Mucosa of descending colon (tissue), 3 donors: ENCODE data around the gene PLA2G4E. TPM values are rescaled to one million over a fixed set of nuclear protein-coding genes. Genes with fewer than 3 reads are reported as not detected.

ENCODE experiments used
- ATAC-seq: fragments of 200-7000 bp; cut with Tn5 transposase; one replicate; pipeline ENCODE4 v1.9.1; 2020; ENCODE audit warnings: mild to moderate bottlenecking, moderate library complexity
- DNase-seq, 3 donors: peaks; one replicate each; pipeline ENCODE4 v3.0.0-alpha.2; 2020
- H3K36me3 ChIP-seq: fragments of 200-600 bp; one replicate; pipeline ENCODE4 v1.8.0; 2021; ENCODE audit warnings: low read depth, mild to moderate bottlenecking
- H3K4me1 ChIP-seq: fragments of 200-600 bp; one replicate; pipeline ENCODE4 v1.8.0; 2021; ENCODE audit warnings: low read depth, mild to moderate bottlenecking
- H3K4me3 ChIP-seq: fragments of 200-600 bp; one replicate; pipeline ENCODE4 v1.8.0; 2021; ENCODE audit warnings: mild to moderate bottlenecking
- H3K9me3 ChIP-seq: fragments of 200-600 bp; one replicate; pipeline ENCODE4 v1.8.0; 2021; ENCODE audit warnings: mild to moderate bottlenecking
- CTCF ChIP-seq: fragments of 200-600 bp; IDR thresholded peaks from one replicate; pipeline ENCODE4 v1.8.0; 2022; ENCODE audit warnings: antibody characterized with exemption, mild to moderate bottlenecking
- intact Hi-C, 2 donors: fragments of 100-400 bp; cut with DNase I in 1 of 2; cut with micrococcal nuclease in 1 of 2; formaldehyde crosslinking; loops; one replicate each; pipeline versions ENCODE4 v1.11.0 to v1.11.1; 2022; cut with DNase I, micrococcal nuclease
- total RNA-seq, 3 donors: library from RNA; stranded (reverse); fragmentation: NEBNext Ultra II Directional in 2 of 3; extraction: Animal tissue kit (Norgen Biotek cat#: 25700) in 2 of 3; gene quantifications; one replicate each; pipeline versions ENCODE4 v1.2.1 to v1.2.4, GENCODE V29; 2021 to 2023
- donor health status: DM: no; HTN: no; CAD: no; lungs with moderate emphysema.
- donor health status: DM: no; HTN: no; CAD: no.
- donor health status: DM: no; HTN: yes; CAD: no.

The PLA2G4E gene
- total RNA-seq, 3 donors from 2014 or later, result 0.06 to 0.27 (median 0.09) TPM

- DNase-seq, result no peak
- no peaks in the 10 kb centered on the region for H3K36me3 ChIP-seq
- intact Hi-C loops, result no loop called here
- H3K9me3 ChIP-seq, result no peaks in the 10 kb centered on the region
- TF ChIP-seq CTCF, result no peak
- no peaks in the 10 kb centered on the region for H3K4me1 ChIP-seq
- H3K4me3 ChIP-seq, result no peak overlapping the region
- no peak for ATAC-seq
These were observed 6.7 kb upstream of the PLA2G4E start for GRCh38 chr15:42027521-42027920.

- ATAC-seq, result no peak
- DNase-seq, result no peak
- no peak for TF ChIP-seq CTCF
- intact Hi-C loops, result no loop called here
- Histone ChIP-seq H3K4me1 (no peaks in the 10 kb centered on the region), H3K36me3 (no peaks in the 10 kb centered on the region), H3K9me3 (no peaks in the 10 kb centered on the region), H3K4me3 (no peak overlapping the region)
These were observed 3.5 kb upstream of the PLA2G4E start for GRCh38 chr15:42024303-42024702.

GRCh38 chr15:42021593-42021992 lies 751 bp upstream of the PLA2G4E start:
- DNase-seq (no peak), ATAC-seq (no peak)
- Histone ChIP-seq H3K9me3 (no peaks in the 10 kb centered on the region), H3K4me3 (no peak overlapping the region), H3K36me3 (no peaks in the 10 kb centered on the region), H3K4me1 (no peaks in the 10 kb centered on the region)
- intact Hi-C loops, result no loop called here
- no peak for TF ChIP-seq CTCF

GRCh38 chr15:42018306-42019224 lies 2.3 kb downstream of the PLA2G4E start:
- no peak for ATAC-seq
- no peaks in the 10 kb centered on the region for H3K9me3 ChIP-seq
- intact Hi-C loops, result no loop called here
- no peak for DNase-seq
- H3K36me3 ChIP-seq, result no peaks in the 10 kb centered on the region
- no peak overlapping the region for H3K4me3 ChIP-seq
- no peak for TF ChIP-seq CTCF
- H3K4me1 ChIP-seq, result no peaks in the 10 kb centered on the region

GRCh38 chr15:42016971-42017370 lies 3.9 kb downstream of the PLA2G4E start:
- intact Hi-C loops, result no loop called here
- Histone ChIP-seq H3K36me3 (no peaks in the 10 kb centered on the region), H3K4me1 (peaks cover 8% of the 10 kb centered on the region), H3K4me3 (no peak overlapping the region), H3K9me3 (no peaks in the 10 kb centered on the region)
- ATAC-seq (no peak), DNase-seq (no peak)
- TF ChIP-seq CTCF, result no peak
